ENCODE measurements around the gene MPDZ.

The MPDZ gene

DNA sequence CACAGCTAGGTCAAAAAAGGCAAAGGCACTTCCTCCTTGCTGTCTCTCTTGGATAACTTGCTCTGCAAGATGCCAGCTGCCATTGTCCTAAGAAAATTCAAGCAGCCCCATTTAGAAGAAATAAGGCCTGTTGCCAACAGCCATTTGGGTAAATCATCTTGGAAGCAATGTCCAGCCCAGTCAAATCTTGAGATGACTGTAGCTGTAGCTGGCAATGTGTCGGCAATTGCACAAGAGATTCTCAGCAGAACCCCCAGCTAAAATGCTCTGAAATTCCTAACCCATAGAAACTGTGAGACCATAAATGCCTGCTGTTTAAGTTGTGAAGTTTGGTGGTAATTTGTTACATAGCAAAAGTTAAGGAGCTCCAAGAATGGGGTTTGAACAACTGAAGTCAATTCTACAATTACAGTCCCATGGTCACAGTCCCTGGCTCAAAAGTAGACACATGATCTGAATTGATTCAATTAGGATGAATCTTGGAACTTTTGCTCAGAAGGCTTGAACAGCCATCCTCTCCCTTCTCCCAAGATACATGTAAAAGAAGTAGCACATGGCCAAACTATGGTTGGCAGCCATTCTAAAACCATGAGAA, 151.1 kb downstream of the MPDZ start:
- no peak for DNase-seq

DNA sequence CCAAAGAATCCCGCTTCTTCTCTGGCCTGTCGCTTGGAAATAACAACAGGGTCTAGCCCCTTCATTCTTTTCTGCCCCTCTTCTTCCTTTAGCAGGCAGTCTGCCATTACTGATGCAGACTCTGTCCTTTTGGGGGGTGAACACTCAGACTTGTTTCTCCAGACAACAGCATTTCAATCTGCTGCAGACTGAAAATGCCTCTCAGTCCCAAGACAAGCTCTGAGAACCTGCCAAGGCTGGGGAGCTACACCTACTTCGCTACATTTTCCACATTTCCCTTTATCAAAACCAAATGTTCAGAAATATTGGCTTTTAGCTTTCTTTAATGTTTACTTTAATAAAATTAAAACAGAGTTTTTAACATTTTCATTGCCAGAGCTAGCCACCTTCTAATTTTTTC, 152.4 kb downstream of the MPDZ start:
- no peak for DNase-seq

DNA sequence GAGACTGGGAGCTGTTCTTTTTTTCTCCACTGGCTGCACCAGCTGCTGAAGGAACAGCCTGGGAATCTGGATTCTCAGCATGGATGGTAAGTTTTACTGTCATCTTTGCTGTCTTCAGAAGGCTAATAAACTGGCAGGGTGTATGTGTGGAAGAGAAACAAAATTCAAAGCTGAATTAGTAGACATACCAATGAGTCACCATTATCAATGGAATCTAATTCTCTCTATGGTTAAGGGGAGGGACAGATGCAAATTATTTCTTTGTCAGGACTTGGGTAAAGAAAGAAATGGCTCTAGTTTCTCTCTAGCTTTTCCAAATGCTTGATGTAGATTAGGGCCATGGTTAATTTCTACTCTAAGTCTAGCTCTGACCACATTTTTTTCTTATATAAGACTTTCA, 154.2 kb downstream of the MPDZ start:
- DNase-seq = no peak

DNA sequence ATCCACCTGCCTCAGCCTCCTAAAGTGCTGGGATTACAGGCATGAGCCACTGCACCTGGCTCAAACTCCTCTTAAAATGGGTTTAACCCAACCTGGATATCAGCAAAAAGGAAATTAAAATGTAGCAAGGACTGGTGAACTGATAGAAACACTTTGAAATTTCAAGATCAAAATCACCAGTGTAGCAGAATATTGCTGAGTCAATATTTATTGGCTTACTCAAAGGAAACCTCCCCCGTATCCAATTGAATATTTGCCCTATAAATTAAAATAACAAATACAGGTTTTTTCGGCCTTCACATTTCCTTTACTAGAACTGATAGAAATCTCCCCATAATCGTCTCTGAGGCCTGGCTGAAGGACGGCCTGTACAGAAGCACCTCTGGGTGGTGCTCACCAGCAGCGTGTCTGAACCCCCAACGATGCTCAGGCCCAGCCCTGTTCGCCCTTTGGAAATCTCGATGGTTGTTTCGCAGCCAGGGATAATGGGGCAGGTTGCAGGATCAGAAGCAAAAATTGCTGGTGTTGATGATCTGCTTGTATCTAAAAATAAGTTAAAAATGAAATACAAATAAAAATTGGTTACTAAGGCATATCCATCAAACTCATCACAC, 156.6 kb downstream of the MPDZ start:
- DNase-seq = no peak

DNA sequence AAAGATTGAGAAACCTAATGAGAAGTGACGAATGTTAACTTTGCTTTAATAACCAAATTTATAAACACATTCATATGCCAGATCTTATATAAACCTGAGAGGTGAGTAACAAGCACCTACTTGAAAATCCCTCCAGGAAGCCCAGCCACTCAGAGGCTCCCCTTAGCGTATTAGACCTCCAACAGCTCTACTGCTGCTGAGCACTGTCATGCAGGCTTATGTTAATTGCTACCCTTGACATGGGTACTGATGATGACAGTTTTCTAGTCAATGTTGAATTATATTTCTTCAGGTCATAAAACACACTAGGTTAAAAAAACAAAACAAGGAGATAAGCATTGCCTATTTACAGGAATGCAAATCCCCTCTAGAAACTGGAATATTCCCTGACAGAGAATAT, 161.2 kb downstream of the MPDZ start:
- no peak for DNase-seq

DNA sequence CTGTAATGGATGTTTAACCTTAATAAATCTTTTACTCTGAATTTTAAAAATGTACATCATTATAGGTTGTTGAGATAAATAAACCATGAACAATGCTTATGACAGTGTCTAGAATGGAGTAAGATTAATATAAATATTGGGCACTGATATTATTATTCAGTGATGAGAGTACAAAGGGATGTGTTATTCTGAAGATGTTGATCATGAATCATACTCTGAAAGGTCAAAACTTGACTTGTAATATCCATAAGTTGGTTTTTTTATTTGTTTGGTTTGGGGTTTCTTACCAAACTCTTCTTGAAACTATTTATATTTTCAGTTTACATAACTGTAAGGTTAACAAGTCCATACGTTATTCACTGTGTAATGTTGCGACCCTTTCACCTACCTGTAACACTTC, 163.2 kb downstream of the MPDZ start:
- no peak for DNase-seq

DNA sequence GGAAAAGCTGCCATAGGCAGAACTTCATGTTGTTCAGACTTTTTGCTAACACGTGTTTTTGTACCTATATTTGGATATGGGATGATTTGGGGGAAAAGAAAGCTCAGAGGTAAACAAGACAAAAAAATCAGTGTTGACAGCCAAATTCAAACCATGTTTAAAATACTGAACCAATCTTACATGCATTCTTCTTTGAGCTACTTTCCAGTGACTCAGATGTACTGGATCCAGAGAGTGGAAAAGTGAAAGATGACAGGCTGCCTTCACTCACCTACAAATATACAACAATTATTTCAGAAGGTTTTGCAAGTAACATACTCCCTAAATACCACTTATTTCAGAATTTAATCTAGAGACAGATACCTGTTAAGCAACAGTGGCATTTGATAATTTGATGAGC, 165.7 kb downstream of the MPDZ start:
- no peak for DNase-seq

DNA sequence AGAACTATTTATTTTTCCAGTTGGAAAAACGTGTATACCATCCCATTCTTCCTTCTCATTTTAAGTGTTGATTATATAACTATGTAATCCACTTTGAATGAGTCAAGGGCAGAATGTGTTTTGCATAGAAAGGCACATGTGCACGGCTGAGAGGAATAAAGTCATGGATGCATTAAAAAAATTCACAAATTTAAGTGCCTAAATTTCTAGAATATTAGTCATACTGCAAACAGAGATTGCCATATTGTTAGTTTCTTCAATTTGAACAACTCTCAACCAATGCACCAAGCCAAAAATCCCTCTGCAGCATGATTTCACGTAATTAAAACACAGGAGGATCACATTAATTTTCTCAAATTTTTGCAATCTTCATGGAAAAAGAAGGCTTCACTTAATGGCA, 166.3 kb downstream of the MPDZ start:
- no peak for DNase-seq

DNA sequence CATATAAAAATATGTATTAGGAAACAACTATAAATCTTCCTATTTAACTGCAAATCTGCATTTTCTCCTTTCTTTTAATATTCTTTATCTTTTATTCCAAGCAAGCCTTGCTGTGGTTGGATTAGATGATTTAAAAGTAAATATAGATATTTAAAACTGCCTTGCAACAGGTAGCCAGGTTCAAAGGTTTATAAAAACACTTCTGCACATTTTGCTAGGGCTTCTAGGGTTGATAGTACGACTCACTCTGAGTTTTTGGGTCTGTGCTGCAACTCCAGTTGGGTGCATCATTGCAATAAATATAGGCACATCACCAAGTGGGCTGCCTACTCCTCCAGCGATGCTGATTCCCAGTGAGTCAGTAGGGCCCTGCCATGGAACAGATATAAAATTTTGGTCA, 167.7 kb downstream of the MPDZ start:
- no peak for DNase-seq

DNA sequence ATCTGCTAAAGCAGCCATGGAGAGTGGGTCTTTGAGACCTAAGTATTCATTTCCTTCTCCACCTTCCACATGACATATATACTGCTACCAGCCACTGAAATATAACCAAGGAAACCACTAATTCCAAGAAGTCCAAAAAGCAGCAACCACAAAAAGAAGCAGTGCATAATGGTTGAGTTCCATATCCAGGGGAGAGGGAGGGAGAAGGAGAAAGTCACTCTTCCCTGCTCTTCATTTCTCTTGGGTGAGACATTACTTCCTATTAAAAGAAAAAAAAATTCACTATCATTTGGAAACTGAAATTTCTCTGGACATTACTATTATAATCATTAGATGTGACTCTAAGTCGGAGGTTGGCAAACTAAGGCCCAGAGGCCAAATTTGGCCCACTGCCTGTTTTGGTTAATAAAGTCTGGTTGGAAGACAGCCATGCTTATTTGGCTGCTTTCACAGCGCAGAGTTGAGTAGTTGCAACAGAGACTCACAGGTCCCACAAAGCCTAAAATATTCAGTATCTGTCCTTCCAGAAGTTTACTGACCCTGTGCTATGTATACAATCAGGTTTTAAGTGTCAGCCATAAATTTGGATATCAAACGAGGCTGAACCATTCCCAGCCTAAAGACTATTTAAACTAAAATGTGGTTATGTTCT, 168.6 kb downstream of the MPDZ start:
- no peak for DNase-seq

DNA sequence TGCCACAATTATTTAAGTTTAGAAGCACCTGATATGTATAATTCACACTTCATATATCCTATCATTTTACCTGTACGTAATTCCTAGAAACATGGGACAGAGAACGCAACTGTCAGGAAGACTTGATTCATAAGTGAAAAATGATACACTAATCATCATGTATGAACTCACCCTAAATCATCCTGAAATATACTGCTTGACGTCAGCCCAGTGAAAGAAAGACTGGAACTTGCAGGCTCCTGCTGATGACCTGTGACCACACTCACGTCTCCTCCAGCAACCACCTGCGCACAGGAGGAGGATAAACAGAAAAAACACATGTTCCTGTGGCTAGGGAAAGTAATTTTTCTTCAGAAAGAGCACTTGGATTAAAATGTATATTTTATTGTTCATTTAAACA, 169.7 kb downstream of the MPDZ start:
- DNase-seq = no peak

DNA sequence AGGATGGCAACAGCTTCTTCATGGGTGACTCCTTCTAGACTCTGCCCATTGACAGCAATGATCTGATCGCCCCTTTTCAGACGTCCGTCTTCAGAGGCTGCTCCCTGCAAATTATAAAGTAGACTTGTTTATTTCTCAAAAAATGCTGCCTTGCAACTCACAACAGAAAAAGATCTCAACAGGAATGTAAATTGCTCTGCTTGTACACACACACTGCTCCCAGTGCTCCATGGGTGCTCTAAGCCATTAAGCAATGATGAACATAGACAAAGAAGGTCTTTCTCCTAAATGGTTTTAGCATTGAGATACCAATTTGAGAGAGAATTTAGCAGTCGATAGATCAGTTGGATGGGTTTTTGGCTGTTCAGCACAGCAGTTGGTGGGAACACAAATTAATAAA, 172.5 kb downstream of the MPDZ start:
- DNase-seq = no peak

DNA sequence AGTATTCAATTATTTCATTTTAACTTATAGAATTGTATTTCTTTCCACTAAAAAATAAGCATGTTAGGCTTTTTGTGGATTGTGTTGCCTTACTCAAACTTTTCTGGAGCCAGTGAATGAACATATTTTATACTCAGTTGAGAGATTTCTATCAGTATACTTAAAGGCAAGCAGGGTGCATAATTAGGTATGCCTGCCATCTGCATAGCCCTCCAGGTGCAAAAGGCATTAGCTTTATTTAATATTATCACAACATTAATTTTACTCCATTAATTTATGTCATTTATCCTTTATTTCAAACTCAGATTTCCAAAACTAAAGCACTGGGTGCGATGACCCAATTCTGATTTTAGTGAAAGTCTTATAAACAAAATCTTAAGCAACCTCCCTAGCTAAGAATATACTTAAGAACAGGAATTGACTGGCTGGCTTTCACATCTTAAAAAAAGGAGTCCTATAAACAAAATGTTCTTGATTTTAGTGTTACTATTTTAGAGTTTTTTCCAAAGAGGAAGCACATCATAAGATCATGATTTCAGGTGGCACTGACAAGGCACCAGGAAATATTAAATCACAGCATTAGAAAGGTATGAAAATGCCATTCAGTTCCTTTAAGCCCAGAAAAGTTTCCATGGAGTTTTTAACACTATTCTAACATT, 178.4 kb downstream of the MPDZ start:
- DNase-seq = no peak

DNA sequence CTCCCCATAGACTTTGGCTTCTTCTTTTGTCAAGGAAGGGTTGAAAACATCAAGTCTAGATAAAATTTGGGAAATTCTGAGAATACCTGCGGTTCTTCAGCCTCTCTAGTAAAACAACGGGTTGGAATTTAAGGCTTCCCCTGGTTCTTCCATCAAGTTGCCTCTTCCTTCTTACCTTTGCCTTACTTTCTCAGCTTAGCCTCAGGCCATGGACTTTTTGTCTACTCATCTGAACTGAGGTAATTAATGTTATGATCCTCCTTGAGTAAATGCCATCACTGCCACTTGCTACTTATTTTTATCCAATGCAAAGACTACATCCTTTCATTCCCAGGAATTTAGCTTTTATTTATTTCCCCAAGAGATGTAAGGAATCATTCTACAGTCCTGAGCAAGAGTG, 184.4 kb downstream of the MPDZ start:
- no peak for DNase-seq

DNA sequence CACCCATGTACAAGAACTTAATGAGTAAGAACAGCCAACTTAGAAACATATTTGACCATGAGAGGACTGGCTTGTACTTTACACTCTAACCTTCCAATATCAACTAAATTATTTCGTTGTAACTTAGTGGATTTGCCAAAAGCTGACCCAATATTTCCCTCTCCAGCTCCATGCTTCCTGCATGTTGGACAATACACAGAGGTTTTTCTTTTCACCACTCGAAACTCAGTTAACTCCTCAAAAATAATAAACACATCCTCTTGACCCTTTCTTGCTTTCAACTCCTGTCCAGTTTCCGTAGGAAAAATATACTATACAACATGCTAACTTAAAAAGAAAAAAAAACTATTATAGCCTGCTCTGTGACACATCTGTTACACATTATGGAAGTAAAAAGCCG, 188.9 kb downstream of the MPDZ start:
- DNase-seq = no peak

DNA sequence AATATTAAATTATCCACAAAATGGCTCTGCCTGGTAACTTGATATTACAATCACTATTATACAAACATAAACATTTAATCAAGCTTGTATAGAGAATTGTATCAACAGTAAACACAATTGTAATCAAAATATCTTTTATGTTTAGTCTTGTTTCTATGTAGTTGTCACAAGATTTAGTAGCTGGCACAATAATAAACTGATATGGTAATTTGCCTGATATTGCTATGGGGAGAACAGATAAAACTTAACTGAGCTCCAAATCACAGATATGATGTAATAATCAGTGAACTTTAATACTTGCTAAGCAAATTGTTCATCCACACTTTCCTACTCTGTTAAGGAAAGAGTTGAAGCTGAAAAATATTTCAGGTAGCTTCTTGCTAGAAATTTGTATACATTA, 189.8 kb downstream of the MPDZ start:
- no peak for DNase-seq

DNA sequence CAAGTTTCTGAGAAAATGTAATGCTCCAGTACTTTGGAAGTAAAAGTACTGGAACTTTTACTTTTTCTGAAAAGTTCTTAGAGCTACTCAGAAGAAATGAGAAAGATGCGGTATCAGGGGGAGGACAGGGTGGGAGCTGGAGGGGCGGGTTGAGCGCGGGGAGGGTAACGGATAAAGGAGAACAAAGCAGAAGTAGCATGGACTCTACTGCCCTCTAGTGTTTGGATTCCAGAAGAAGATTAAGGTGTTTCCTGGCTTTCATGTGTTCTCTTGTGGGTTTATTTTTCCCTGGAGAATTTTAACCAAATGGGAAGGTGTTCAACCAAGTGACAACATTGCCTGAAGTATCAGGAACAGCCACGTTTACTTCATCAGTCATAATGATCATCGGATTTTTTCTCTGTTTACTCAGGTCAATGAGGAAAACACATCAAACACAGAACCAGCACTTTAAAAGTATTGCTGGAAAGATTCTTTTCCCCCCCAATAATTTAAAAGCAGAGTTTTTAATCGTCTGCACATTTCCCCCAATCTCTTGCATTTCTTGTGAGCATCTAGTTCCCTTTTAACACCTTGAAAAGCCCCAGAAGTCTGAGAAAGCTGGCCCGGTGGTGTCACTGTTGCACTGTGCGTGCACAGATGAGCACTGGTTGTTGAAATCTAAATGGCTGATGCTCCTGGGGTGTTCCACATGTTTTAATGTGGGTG, 190.6 kb downstream of the MPDZ start:
- no peak for DNase-seq

DNA sequence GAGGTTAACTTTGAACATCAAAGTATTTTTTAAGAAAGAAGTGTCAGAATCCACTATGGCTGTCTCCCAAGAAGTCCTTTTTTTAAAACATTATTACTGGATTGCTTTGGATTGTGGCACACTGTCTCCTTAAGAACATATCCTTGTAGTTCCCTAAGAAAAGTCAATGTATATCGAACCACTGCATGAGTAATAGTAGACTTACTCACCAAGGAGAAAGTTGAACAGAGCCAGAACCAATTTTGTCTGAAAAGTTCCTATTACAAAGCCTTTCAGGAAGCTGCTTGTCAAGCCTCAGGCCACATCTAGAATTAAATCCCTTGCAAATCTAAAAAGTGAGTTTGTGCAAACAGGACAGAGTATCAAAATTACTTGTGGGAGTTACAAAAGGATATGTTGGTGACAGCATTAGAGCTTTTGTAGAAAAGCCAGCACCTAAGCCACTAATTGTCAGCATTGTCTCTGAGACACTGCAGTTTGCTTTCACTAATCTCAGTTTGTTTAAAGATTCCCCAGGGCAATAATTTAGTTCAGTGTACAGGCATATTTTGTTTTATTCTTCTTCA, 195.4 kb downstream of the MPDZ start:
- no peak for DNase-seq

DNA sequence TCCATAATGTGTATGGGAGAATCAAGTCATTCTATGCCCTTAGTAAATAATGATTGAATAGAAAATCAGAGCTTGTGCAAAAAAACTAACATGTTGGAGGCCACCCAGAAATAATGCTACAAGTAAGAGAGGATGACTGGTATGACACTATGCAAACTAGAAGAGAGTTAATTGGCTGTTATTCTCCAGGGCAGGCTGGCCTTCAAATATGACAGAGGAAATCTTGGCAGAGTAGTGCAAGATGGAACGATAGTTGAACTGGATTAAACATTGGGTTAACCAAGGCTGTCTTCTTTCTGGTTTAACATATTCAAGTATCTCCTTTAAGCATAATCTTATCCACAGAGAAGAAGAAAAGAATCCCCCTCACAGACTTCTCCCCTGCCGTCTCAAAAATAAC, 196.1 kb downstream of the MPDZ start:
- no peak for DNase-seq

DNA sequence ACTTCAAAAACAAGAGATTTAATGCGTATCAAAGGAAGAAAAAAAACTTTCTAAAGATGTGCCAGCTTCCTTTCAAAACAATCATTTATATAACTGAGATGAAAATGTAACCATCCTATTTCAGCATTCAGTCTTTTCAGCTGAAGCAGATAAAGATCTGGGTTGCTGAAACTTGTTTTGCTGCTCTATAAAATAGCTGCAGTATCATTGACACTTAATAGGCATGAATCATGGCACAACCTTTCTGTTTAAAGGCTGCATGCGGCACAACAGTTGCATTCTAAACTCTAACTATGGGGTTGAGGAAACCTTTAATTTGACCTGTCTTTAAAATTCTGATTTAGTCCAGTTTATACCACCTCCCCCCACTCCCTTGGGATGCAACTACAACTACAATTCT, 196.7 kb downstream of the MPDZ start:
- DNase-seq = no peak

DNA sequence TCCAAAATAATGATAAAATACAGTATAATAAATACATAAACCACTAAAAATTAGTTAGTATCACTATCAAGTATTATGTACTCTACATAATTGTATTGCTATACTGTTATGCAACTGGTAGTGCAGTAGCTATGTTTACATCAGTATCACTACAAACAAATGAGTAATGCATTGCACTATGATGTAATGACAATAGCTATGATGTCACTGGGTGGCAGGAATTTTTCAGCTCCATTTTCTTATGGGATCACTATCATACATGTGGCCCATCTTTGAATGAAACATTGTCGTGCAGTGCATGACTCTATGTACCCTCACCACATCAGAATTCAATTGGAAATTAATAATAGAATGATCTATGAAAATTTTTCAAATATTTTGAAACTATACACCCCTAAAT, 201.3 kb downstream of the MPDZ start:
- no peak for DNase-seq

DNA sequence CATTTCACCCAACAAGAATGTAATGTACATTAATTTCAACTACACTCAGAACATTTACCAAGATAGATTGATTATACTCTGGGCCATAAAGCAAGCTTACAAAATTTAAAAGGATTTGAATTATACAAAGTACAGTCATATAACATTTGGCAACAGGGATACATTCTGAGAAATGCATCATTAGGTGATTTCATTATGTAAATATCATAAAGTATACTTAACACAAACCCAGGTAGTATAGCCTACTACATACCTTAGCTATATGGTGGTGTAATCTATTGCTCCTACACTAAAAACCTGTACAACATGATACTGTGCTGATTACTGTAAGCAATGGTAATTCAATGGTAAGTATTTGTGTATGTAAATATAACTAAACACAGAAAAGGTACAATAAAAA, 202.9 kb downstream of the MPDZ start:
- DNase-seq = no peak

DNA sequence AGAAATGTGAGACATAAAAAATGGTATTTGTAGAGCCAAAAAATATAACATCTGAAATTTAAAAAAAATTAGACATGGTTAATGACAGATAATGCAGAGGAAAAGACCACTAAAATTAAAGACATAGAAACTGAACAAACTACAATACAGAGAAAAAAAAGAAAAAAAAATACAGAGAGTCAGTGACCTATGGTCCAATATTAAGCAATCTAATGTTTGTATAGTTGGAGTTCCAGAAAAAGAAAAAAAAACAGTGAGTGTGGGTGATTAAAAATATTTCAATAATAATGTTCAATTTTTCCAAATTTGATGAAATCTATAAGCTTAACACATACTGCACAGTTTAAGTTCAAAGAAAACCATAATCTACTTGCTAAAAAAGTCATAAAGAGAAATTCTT, 207.6 kb downstream of the MPDZ start:
- DNase-seq = no peak
